DOHH2 (cell line): Measurements from ENCODE around the gene DLST.

ENCODE experiments used
- H3F3A ChIP-seq: fragments of 200-600 bp; sonication (generic), shearing (Covaris generic); 2 replicates; pipeline ENCODE4 v1.6.0; 2016; ENCODE audit warnings: antibody characterized with exemption, mild to moderate bottlenecking; ENCODE audit not compliant: control insufficient read depth, insufficient read depth
- H3K27ac ChIP-seq: fragments of 200-600 bp; sonication (generic); 2 replicates; pipeline ENCODE4 v1.5.1; 2014; ENCODE audit warnings: low read depth, mild to moderate bottlenecking, low read length, moderate library complexity
- H3K27me3 ChIP-seq: fragments of 200-600 bp; sonication (generic); 2 replicates; pipeline ENCODE4 v1.6.1; 2014; ENCODE audit warnings: mild to moderate bottlenecking, low read length, mixed read lengths; ENCODE audit not compliant: control insufficient read depth
- H3K36me3 ChIP-seq: fragments of 200-600 bp; sonication (generic); 2 replicates; pipeline ENCODE4 v1.6.1; 2014; ENCODE audit warnings: mild to moderate bottlenecking, low read length, moderate library complexity, mixed read lengths; ENCODE audit not compliant: control insufficient read depth
- H3K4me1 ChIP-seq: fragments of 200-600 bp; sonication (generic); 2 replicates; pipeline ENCODE4 v1.6.1; 2014; ENCODE audit warnings: mild to moderate bottlenecking, low read length, mixed read lengths; ENCODE audit not compliant: control insufficient read depth
- H3K4me2 ChIP-seq: fragments of 200-600 bp; sonication (generic); 2 replicates; pipeline ENCODE4 v1.6.0; 2014; ENCODE audit warnings: mild to moderate bottlenecking, low read length, moderate library complexity
- H3K4me3 ChIP-seq: fragments of 200-600 bp; sonication (generic); 2 replicates; pipeline ENCODE4 v1.5.1; 2014; ENCODE audit warnings: mild to moderate bottlenecking, low read length, mixed read lengths
- H3K79me2 ChIP-seq: fragments of 200-600 bp; sonication (generic); 2 replicates; pipeline ENCODE4 v1.6.1; 2014; ENCODE audit warnings: mild to moderate bottlenecking, low read length, mixed read lengths; ENCODE audit not compliant: control insufficient read depth
- H3K9me2 ChIP-seq: fragments of 200-600 bp; sonication (generic); replicated peaks from 2 replicates; pipeline ENCODE4 v1.6.1; 2014; ENCODE audit warnings: mild to moderate bottlenecking, low read length, mixed read lengths; ENCODE audit not compliant: control insufficient read depth
- H3K9me3 ChIP-seq: fragments of 200-600 bp; sonication (generic); 2 replicates; pipeline ENCODE4 v1.6.1; 2014; ENCODE audit warnings: antibody characterized with exemption, low read length, mixed read lengths; ENCODE audit not compliant: control insufficient read depth, insufficient read depth
- H4K20me1 ChIP-seq: fragments of 200-600 bp; sonication (generic); 2 replicates; pipeline ENCODE4 v1.6.0; 2014; ENCODE audit warnings: low read depth, mild to moderate bottlenecking, antibody characterized with exemption, low read length, moderate library complexity; ENCODE audit not compliant: control insufficient read depth, insufficient read depth
- EZH2phosphoT487 ChIP-seq: fragments of 200-600 bp; sonication (generic); IDR thresholded peaks from 2 replicates; pipeline ENCODE4 v1.6.1; 2017; ENCODE audit warnings: borderline replicate concordance, mild to moderate bottlenecking, antibody characterized with exemption, low read length, moderate library complexity, mixed read lengths
- TF ChIP-seq, protein P1 (sequence below): fragments of 200-600 bp; sonication (generic); IDR thresholded peaks from one replicate; pipeline ENCODE4 v1.5.1; 2014; ENCODE audit warnings: antibody characterized with exemption, mild to moderate bottlenecking, low read depth, low read length; ENCODE audit not compliant: poor library complexity, severe bottlenecking

DLST gene

GRCh38 chr14:74840603-74841030 lies 41.1 kb upstream of the DLST start:
- Histone ChIP-seq H3K79me2 (no peaks in the 10 kb centered on the region), H3K36me3 (peaks cover 27% of the 10 kb centered on the region), H3K4me1 (peaks cover 14% of the 10 kb centered on the region), H3K27ac (no peak overlapping the region), H3F3A (peaks cover 5% of the 10 kb centered on the region), H4K20me1 (no peaks in the 10 kb centered on the region), H3K4me3 (no peak overlapping the region), H3K9me2 (no peaks in the 10 kb centered on the region), H3K9me3 (no peaks in the 10 kb centered on the region), H3K4me2 (no peak overlapping the region), H3K27me3 (no peaks in the 10 kb centered on the region)
- TF ChIP-seq, protein P1, sequence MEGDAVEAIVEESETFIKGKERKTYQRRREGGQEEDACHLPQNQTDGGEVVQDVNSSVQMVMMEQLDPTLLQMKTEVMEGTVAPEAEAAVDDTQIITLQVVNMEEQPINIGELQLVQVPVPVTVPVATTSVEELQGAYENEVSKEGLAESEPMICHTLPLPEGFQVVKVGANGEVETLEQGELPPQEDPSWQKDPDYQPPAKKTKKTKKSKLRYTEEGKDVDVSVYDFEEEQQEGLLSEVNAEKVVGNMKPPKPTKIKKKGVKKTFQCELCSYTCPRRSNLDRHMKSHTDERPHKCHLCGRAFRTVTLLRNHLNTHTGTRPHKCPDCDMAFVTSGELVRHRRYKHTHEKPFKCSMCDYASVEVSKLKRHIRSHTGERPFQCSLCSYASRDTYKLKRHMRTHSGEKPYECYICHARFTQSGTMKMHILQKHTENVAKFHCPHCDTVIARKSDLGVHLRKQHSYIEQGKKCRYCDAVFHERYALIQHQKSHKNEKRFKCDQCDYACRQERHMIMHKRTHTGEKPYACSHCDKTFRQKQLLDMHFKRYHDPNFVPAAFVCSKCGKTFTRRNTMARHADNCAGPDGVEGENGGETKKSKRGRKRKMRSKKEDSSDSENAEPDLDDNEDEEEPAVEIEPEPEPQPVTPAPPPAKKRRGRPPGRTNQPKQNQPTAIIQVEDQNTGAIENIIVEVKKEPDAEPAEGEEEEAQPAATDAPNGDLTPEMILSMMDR, result no peak
- no peak for TF ChIP-seq EZH2phosphoT487

DNA sequence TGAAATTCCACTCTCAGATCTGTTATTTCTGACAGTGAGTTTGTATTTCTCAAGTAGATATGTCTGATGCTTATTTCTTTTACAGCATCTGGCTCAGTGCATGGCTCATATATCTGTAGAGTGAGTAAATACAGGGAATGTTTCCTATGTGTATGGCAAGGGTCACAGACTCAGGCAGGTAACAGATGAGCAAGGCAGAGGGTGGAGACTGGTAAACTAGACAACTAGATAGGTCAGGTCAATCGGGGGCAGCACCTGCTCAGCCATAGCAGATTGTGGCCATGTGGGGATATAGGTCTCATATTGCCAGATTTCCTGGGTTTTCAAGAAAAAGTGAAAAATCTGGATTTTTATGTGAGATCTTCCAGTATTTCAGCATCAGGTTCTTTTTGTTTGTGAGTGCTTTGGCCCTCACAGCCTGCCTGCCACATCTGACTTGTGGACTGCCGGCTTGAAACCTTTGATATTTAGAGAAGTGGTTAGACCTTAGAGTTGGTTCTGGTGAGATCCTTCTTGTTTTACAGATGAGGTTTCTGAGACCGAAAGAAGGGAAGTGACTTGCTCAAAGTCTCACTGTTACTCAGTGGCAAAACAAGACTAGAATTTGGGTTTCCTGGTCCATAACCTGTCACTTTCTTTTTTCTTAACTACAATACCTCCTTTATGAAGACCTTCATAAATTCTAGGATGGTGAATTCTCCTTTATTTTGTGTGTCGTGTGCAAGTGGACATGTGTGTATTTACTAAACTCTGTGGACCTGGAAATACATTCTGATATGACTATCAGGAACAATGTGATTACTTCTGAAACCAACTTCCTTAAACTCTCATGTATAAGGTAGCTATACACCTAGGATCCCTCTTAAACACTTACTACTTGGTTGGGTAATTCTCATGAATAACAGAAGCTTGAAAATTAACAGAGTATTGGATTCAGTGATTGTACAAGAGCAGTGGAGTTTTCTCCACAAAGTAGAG lies 40.2 kb upstream of the DLST start:
- no peak for TF ChIP-seq EZH2phosphoT487
- TF ChIP-seq, protein P1, result no peak
- no peaks in the 10 kb centered on the region for H3K79me2 ChIP-seq
- H3K4me2 ChIP-seq, result no peak overlapping the region
- peaks cover 18% of the 10 kb centered on the region for H3K36me3 ChIP-seq
- no peak overlapping the region for H3K27ac ChIP-seq
- H4K20me1 ChIP-seq, result no peaks in the 10 kb centered on the region
- no peaks in the 10 kb centered on the region for H3K27me3 ChIP-seq
- H3K4me3 ChIP-seq, result no peak overlapping the region
- peaks cover 5% of the 10 kb centered on the region for H3K4me1 ChIP-seq
- H3K9me3 ChIP-seq, result no peaks in the 10 kb centered on the region
- H3K9me2 ChIP-seq, result no peaks in the 10 kb centered on the region
- no peaks in the 10 kb centered on the region; the same call in 1 of the 2 replicates for H3F3A ChIP-seq

- Histone ChIP-seq H3K4me2 (no peak overlapping the region), H3K4me3 (no peak overlapping the region), H3K36me3 (peaks cover 7% of the 10 kb centered on the region), H3K4me1 (no peaks in the 10 kb centered on the region), H3K9me3 (no peaks in the 10 kb centered on the region), H3K9me2 (no peaks in the 10 kb centered on the region), H3K79me2 (no peaks in the 10 kb centered on the region), H3F3A (no peaks in the 10 kb centered on the region), H3K27me3 (no peaks in the 10 kb centered on the region), H3K27ac (no peak overlapping the region), H4K20me1 (no peaks in the 10 kb centered on the region)
- no peak for TF ChIP-seq EZH2phosphoT487
- TF ChIP-seq, protein P1, result no peak
These were observed 38.1 kb upstream of the DLST start for GRCh38 chr14:74843653-74844052.
